Large intestine (tissue), 3 donors: ENCODE measurements around the gene ROCK2. TPM values are rescaled to one million over a fixed set of nuclear protein-coding genes. Genes with fewer than 3 reads are reported as not detected.

ENCODE experiments used
- DNase-seq, 2 donors: peaks; one replicate each; pipeline versions ENCODE4 v3.0.0 to v3.0.0-alpha.2; 2013
- H3K27ac ChIP-seq: one replicate; pipeline ENCODE4 v1.5.1; 2013; ENCODE audit warnings: low read length
- H3K27me3 ChIP-seq: 2 replicates; pipeline ENCODE4 v1.6.1; 2013; ENCODE audit warnings: low read length; ENCODE audit not compliant: control insufficient read depth, insufficient read depth
- H3K36me3 ChIP-seq: 2 replicates; pipeline ENCODE4 v1.6.1; 2013; ENCODE audit warnings: low read length; ENCODE audit not compliant: control insufficient read depth, insufficient read depth
- H3K4me1 ChIP-seq: one replicate; pipeline ENCODE4 v1.6.1; 2013; ENCODE audit warnings: low read length; ENCODE audit not compliant: control insufficient read depth, insufficient read depth
- H3K4me3 ChIP-seq: one replicate; pipeline ENCODE4 v1.5.1; 2013; ENCODE audit warnings: low read length
- H3K9me3 ChIP-seq: one replicate; pipeline ENCODE4 v1.6.1; 2013; ENCODE audit warnings: mild to moderate bottlenecking, low read depth, low read length, moderate library complexity; ENCODE audit not compliant: control insufficient read depth
- WGBS: methylation state at CpG from one replicate; pipeline ENCODE4 v1.1.5; 2013; ENCODE audit warnings: low lambda C conversion rate; ENCODE audit not compliant: insufficient coverage; 5-methylcytosine and 5-hydroxymethylcytosine counted together
- polyA plus RNA-seq: library from polyadenylated mRNA; unstranded; fragments of 120-200 nt; gene quantifications from one replicate; pipeline ENCODE4 v1.2.1, GENCODE V29; 2013

The ROCK2 gene
- polyA plus RNA-seq, 1 donor: 42.5 TPM

GRCh38 chr2:11310212-11310611 is 34.2 kb downstream of the ROCK2 start:
- Histone ChIP-seq H3K27ac (peak overlapping the region; percentile 49), H3K9me3 (peaks cover 3% of the 10 kb centered on the region), H3K36me3 (no peaks in the 10 kb centered on the region), H3K4me1 (peaks cover 8% of the 10 kb centered on the region), H3K4me3 (no peak overlapping the region), H3K27me3 (no peaks in the 10 kb centered on the region)
- 44% methylated on average over 2 of the region's 5 CpGs for WGBS
- peak; percentile 56 to 78 for DNase-seq

- Histone ChIP-seq H3K36me3 (no peaks in the 10 kb centered on the region), H3K4me3 (no peak overlapping the region), H3K27me3 (no peaks in the 10 kb centered on the region), H3K27ac (peak overlapping the region; percentile 49), H3K4me1 (peaks cover 8% of the 10 kb centered on the region), H3K9me3 (peaks cover 3% of the 10 kb centered on the region)
- 95% methylated on average over 3 of the region's 5 CpGs for WGBS
- no peak for DNase-seq
Observed at GRCh38 chr2:11309706-11310105, 34.7 kb downstream of the ROCK2 start.

- H3K27me3 ChIP-seq: no peaks in the 10 kb centered on the region
- peaks cover 3% of the 10 kb centered on the region for H3K9me3 ChIP-seq
- H3K4me1 ChIP-seq: peaks cover 12% of the 10 kb centered on the region
- DNase-seq: no peak
- no peak overlapping the region for H3K4me3 ChIP-seq
- 100% methylated on average over 5 of the region's 18 CpGs for WGBS
- no peaks in the 10 kb centered on the region for H3K36me3 ChIP-seq
- no peak overlapping the region for H3K27ac ChIP-seq
Observed at GRCh38 chr2:11307764-11308415, 36.5 kb downstream of the ROCK2 start.

- 50% methylated on average over 1 of the region's 1 CpG for WGBS
- DNase-seq: peak in 1 of 2 donors; percentile 25
- no peaks in the 10 kb centered on the region for H3K36me3 ChIP-seq
- H3K4me3 ChIP-seq: no peak overlapping the region
- peaks cover 5% of the 10 kb centered on the region for H3K9me3 ChIP-seq
- peaks cover 10% of the 10 kb centered on the region for H3K4me1 ChIP-seq
- H3K27me3 ChIP-seq: no peaks in the 10 kb centered on the region
- H3K27ac ChIP-seq: no peak overlapping the region
Observed at GRCh38 chr2:11305958-11306357, 38.5 kb downstream of the ROCK2 start.

GRCh38 chr2:11305338-11305737 is 39.1 kb downstream of the ROCK2 start:
- WGBS: 100% methylated on average over 1 of the region's 4 CpGs
- H3K4me1 ChIP-seq: peaks cover 4% of the 10 kb centered on the region
- DNase-seq: no peak
- H3K27ac ChIP-seq: no peak overlapping the region
- no peaks in the 10 kb centered on the region for H3K36me3 ChIP-seq
- H3K27me3 ChIP-seq: no peaks in the 10 kb centered on the region
- no peak overlapping the region for H3K4me3 ChIP-seq
- peaks cover 5% of the 10 kb centered on the region for H3K9me3 ChIP-seq

GRCh38 chr2:11304476-11304875 is 40.0 kb downstream of the ROCK2 start:
- WGBS: 87% methylated on average over 3 of the region's 5 CpGs
- H3K4me1 ChIP-seq: peaks cover 4% of the 10 kb centered on the region
- DNase-seq: no peak
- H3K4me3 ChIP-seq: no peak overlapping the region
- no peaks in the 10 kb centered on the region for H3K36me3 ChIP-seq
- peaks cover 5% of the 10 kb centered on the region for H3K9me3 ChIP-seq
- no peak overlapping the region for H3K27ac ChIP-seq
- H3K27me3 ChIP-seq: no peaks in the 10 kb centered on the region

- DNase-seq: no peak
- H3K4me3 ChIP-seq: no peak overlapping the region
- H3K27me3 ChIP-seq: no peaks in the 10 kb centered on the region
- peaks cover 4% of the 10 kb centered on the region for H3K4me1 ChIP-seq
- peaks cover 5% of the 10 kb centered on the region for H3K9me3 ChIP-seq
- H3K36me3 ChIP-seq: no peaks in the 10 kb centered on the region
- H3K27ac ChIP-seq: no peak overlapping the region
- WGBS: 87% methylated on average over 4 of the region's 5 CpGs
Observed at GRCh38 chr2:11303290-11304013, 41.0 kb downstream of the ROCK2 start.

- Histone ChIP-seq H3K27ac (no peak overlapping the region), H3K4me3 (no peak overlapping the region), H3K27me3 (no peaks in the 10 kb centered on the region), H3K4me1 (peaks cover 4% of the 10 kb centered on the region), H3K36me3 (no peaks in the 10 kb centered on the region), H3K9me3 (peaks cover 2% of the 10 kb centered on the region)
- DNase-seq: no peak
- WGBS: 90% methylated on average over 3 of the region's 6 CpGs
Observed at GRCh38 chr2:11299439-11299838, 45.0 kb downstream of the ROCK2 start.

GRCh38 chr2:11298592-11298991 is 45.8 kb downstream of the ROCK2 start:
- DNase-seq: no peak
- Histone ChIP-seq H3K27ac (no peak overlapping the region), H3K9me3 (peaks cover 2% of the 10 kb centered on the region), H3K27me3 (no peaks in the 10 kb centered on the region), H3K4me3 (no peak overlapping the region), H3K36me3 (no peaks in the 10 kb centered on the region), H3K4me1 (peaks cover 4% of the 10 kb centered on the region)
- no CpG with 5 or more reads among the region's 3 CpGs for WGBS

- Histone ChIP-seq H3K27me3 (no peaks in the 10 kb centered on the region), H3K36me3 (no peaks in the 10 kb centered on the region), H3K4me3 (no peak overlapping the region), H3K4me1 (no peaks in the 10 kb centered on the region), H3K27ac (no peak overlapping the region), H3K9me3 (no peaks in the 10 kb centered on the region)
- no peak for DNase-seq
- 83% methylated on average over 2 of the region's 2 CpGs for WGBS
Observed at GRCh38 chr2:11296401-11296800, 48.0 kb downstream of the ROCK2 start.
